Epidermal melanocyte (primary cell): ENCODE data around the gene MAPRE2.
"Not testable (repeated sequence)": the region's sequence is repeated elsewhere in the genome, so short reads cannot be mapped to it uniquely, and the experiment has no call there.

Experiments
- DNase-seq: peaks from one replicate; pipeline ENCODE4 v3.0.0; 2011; ENCODE audit warnings: low spot score; ENCODE audit not compliant: insufficient read length

The MAPRE2 gene

GRCh38 chr18:35089891-35090550, 48.8 kb downstream of the MAPRE2 start:
- no peak for DNase-seq

GRCh38 chr18:35091841-35092240, 50.6 kb downstream of the MAPRE2 start:
- no peak for DNase-seq

- DNase-seq: no peak
Observed at GRCh38 chr18:35095983-35096676, 54.9 kb downstream of the MAPRE2 start.

DNA sequence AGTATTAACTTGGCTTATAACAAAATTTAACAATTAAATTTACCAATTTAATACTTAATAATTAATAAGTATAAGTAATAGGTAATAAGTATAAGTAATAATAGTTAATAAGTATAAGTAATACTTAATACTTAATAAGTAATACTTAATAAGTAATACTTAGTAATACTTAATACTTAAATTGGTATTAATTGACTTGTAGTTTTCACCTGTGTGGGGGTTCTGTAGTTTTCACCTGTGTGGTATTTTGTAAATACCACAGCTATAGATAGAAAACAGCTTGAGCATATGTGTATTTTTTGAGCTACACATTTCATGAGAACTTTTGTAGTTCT, 55.4 kb downstream of the MAPRE2 start:
- DNase-seq: no peak

DNA sequence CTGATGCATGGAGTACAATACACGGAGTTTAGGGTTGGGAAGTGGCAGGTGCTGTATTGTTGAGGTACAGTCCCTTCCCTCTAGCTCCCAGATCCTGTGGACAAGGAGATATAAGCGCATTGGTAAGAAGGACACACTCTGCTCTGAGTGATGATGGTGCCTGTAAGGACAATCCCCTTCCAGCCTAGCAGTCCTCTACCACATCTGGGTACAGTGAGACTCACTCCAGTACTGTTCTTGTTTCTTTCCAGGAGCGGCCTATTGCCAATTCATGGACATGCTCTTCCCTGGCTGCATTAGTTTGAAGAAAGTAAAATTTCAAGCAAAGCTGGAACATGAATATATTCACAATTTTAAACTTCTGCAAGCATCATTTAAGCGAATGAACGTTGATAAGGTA, 56.0 kb downstream of the MAPRE2 start:
- no peak for DNase-seq

- no peak for DNase-seq
Observed at GRCh38 chr18:35097763-35098162, 56.5 kb downstream of the MAPRE2 start.

GRCh38 chr18:35099911-35100310, 58.7 kb downstream of the MAPRE2 start:
- no peak for DNase-seq

DNA sequence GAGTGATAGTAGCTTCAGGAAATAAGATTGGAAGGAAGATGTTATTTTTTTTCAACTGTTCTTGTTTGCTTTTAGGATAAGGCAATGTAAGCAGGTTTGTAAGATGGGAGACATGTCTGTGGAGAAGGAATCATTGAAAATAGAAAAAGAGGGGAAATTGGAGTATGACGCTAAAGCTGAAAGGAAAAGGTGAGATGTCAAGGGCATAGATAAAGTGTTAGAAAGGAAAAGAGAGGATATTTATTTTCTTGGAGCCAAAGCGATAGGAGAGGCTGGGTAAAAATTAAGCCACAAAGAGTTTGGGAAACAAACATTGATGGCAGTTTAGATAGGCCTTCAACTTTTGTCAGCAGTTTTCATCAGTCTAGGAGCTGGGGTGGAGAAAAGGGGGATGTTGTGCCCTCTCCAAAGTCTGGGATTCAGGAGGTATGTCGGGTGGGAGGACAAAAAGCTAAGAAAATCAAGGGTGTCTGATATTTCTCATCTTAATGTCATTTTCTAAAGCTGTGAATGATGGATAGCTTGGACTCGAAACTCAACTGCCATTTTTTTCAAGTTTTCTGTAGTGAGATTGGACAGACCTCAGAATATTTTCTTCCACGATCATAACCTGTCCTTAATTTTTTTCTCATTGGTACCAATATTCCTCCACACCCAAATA, 63.3 kb downstream of the MAPRE2 start:
- DNase-seq: no peak

GRCh38 chr18:35106013-35106844, 65.0 kb downstream of the MAPRE2 start:
- DNase-seq: no peak

DNA sequence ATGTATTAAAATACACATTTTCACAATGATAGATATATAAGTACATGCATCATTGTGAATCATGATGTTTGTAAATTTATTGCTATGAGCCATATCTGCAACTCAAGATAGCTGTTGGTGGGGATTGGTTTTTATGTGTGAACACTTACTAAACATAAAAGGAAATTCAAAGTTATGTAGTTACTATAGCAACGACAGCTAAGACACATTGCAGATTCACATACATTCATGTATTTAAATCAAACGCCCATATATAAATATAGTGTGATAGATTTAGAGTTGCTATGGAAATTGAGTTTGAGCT, 65.6 kb downstream of the MAPRE2 start:
- no peak for DNase-seq

GRCh38 chr18:35107216-35107615, 66.0 kb downstream of the MAPRE2 start:
- no peak for DNase-seq

DNA sequence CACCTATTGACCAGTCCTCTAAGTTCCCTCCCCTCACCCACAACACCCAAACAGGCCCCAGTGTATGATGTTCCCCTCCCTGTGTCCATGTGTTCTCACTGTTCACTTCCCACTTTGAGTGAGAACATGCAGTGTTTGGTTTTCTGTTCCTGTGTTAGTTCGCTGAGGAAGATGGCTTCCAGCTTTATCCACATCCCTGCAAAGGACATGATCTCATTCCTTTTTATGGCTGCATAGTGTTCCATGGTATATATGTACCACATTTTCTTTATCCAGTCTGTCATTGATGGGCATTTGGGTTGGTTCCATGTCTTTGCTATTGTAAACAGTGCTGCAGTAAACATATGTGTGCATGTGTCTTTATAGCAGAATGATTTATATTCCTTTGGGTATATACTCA, 66.9 kb downstream of the MAPRE2 start:
- not testable (repeated sequence) for DNase-seq

DNA sequence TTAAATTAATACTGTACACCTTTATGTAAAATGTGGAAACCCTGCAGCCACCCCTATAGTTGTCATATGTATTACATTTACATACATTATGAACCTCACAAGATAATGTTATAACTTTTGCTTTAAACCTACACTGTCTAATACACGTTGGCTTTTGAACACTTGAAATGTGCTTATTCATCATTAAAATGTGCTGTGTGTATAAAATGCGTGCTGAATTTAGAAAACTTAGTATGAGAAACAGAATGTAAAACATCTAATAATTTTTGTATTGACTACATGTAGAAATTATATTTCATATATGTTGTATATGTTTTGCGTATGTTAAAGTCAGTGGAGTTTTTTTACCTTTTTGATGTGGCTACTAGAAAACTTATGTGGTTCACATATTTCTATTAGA, 68.8 kb downstream of the MAPRE2 start:
- no peak for DNase-seq

- no peak for DNase-seq
Observed at GRCh38 chr18:35110554-35111485, 69.6 kb downstream of the MAPRE2 start.

GRCh38 chr18:35112696-35113095, 71.5 kb downstream of the MAPRE2 start:
- DNase-seq: no peak

DNA sequence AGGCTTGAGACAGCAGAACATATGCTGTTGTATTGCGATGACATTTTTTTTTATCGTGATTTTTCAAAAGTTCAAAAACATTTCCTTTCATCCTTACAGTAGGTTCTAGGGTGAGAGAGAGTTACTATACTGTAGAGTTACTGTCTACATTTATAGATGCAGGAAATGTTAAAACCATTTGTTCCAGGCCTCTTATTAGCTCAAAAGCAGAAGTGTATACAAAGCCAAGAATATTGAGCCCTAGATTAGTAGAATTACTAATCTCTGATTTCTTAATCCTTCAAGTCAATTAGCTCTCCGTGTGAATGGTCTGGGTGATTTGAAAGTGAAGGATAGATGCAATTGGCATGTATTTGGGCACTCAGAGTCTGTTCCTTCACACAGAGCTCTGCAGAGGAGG, 73.1 kb downstream of the MAPRE2 start:
- no peak for DNase-seq

DNA sequence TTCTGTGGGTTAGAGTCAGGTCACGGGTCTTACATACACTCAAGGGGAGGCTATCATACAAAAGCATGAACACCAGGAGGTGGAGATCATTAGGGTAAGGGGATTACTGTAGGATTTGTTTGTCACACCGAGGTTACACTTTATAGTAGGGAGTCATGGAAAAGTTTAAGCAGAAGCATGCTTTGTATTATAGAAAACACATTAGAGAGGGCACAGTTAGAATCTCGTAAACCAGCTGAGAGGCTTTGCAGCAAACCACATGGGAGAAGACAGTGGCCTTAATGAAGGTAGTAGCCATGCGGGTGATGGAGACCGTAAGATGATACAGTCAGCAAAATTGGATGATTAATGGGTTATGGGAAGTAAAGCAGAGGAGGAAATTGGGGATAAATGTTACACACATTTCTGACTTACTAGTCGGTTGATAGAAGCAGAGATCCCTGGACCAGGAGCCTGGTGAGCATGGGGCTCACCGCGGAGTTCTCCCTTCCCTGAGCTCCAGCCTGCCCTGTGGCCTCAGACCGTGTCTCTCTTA, 75.6 kb downstream of the MAPRE2 start:
- no peak for DNase-seq

- no peak for DNase-seq
Observed at GRCh38 chr18:35117372-35117771, 76.2 kb downstream of the MAPRE2 start.

- DNase-seq: no peak
Observed at GRCh38 chr18:35117951-35118411, 76.8 kb downstream of the MAPRE2 start.

DNA sequence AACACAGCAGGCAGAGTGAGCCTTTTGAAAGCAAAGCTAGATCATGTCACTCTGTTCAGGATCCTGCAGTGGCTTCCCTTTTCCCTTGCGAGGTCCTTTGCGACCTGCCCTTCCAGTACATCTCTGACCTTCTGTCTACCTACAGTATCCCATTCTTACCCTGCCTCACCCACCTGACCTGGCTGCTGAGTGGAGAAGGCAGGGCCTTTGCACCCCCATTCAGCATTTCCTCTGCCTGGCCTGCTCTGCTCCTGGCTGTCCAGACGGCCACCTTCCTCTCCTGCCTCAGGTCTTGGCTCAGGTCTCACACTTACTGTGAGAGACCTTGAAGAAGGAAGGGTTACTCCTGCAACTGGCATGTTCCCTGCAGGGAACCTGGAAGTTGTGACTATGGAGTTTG, 77.4 kb downstream of the MAPRE2 start:
- no peak for DNase-seq

GRCh38 chr18:35121038-35121437, 79.8 kb downstream of the MAPRE2 start:
- DNase-seq: no peak
